ENCODE results near the gene ARHGAP15.

DNA sequence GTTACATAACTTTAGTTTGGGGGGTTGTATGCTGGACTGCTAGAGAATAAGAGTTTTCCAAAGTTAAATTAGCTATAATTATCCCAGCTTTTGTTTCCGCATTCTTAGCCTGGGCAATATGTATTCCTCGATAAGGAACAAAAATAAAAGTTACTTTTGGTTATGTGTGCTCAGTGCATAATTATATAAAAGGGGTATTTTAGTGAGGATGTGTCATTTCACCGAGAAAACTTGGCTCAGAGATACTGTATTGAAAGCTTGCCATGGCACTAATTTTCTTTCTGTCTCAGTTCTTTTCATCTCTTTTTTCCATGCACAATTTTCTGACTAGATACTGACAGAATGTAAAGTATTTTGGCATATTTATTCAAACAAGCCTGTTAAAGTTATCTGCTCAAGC is 28.2 kb downstream of the ARHGAP15 start:
- no peak for TF ChIP-seq CTCF (IDR thresholded peaks at IDR 0.05)
- TF ChIP-seq POLR2A (IDR thresholded peaks at IDR 0.05) = no peak

All from adrenal gland (tissue), 5 donors.